GM18858 (cell line): ENCODE data around the gene SF3B4.
"Not testable (repeated sequence)": the region's sequence is repeated elsewhere in the genome, so short reads cannot be mapped to it uniquely, and the experiment has no call there.

Source experiments
- ATAC-seq: cut with Tn5 transposase; IDR thresholded peaks from one replicate; pipeline ENCODE4 v1.9.1; 2021; ENCODE audit not compliant: unreplicated experiment

The SF3B4 gene, protein sequence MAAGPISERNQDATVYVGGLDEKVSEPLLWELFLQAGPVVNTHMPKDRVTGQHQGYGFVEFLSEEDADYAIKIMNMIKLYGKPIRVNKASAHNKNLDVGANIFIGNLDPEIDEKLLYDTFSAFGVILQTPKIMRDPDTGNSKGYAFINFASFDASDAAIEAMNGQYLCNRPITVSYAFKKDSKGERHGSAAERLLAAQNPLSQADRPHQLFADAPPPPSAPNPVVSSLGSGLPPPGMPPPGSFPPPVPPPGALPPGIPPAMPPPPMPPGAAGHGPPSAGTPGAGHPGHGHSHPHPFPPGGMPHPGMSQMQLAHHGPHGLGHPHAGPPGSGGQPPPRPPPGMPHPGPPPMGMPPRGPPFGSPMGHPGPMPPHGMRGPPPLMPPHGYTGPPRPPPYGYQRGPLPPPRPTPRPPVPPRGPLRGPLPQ

DNA sequence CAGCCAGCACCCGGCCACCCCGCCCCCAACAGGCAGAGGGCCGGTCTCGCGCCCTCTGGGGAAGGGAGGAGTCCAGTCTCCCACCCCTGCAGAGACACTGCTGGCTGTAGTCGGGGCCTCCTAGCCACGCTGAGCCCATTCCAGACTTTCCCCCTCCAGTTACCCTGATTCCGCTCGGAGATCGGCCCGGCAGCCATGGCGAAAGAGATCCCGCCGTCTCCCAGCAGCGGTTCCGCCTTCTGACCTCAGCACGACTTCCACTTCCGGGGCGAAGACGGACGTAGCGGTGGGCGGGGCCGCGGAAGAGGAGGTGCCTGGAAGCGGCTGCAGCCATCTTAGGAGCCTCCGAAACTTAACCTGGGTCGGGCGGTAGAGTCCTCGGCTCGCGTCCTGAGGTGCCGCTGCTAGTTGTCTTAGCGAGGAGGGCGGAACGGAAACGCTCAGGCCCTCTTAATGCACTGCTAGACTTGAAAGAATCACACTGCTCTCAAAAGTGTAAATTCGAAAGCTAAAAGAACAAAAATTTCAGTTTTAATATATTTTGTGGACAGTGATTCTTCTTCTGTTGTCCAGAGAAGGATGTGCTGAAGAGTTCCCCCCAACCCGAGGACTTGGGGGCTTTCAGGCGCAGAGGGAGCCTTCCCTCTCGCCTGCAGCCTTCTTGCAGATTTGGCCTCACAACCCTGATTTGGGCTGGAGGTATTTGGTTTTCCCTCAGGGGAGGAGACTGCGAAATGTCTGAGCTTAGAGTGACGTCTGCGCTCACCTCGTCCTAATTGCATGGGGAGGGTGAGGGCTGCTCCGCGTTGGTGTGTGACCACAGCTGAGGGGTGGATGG is at the start of gene SF3B4:
Gene SF3B4 (minus strand): TSS at position 241 of the 838 bp plus-strand sequence. CDS start 44 bp downstream, at position 197.
- peak; percentile 73 for ATAC-seq

DNA sequence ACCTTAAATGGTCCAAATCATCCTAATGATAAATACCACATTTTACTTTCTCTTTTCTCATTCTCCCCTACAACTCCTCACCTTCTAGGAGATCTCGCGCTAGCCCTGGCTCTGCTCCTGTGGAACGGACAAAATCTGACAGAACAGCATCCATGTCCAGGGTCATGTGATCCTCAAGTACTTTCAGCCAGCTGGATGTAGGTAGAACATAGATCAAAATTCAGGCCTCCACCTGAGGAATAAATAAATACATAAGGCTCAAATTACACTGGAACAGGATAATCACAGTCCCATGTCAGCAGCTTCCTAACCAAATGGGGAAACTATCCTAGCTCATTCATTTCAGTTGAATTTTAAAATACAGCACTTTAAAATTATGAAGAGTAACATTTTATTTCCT is 49.7 kb upstream of the SF3B4 start:
- ATAC-seq: no peak

DNA sequence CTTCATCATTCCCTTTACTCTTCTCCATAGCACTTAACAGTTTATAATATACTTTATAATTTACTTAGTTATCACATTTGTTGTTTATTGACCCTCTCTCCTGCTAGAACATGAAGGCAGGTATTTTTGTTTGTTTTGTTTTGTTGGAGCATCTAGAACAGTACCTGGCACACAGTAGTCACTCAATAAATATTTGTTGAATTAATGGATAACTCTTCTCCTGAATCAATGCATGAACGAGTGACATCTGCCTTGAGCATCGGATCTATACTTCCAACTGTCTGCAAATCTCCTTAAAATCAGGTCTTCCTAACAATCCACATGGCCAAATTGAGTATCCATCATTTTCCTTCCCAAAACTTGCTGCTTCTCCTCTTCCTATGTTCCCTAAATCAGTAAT is 44.9 kb upstream of the SF3B4 start:
- no peak for ATAC-seq

DNA sequence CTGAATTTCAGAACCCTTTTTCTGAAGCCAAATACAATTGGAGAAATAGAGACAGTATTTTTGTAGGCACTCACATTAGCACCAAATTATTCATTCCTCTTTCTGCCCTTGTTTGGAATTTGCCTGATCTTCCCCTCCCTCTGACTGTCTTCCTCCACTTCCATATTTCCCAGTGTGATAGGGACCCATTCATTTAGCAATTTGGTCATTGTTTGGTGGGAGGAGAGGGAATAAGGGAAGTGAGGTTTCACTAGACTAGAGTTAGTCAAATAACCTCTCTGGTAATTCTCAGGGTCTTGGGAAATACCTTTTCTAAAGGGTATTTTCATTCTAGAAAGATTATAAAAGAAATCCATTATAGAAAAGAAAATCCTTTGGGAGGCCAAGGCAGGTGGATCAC is 40.0 kb upstream of the SF3B4 start:
- no peak for ATAC-seq

DNA sequence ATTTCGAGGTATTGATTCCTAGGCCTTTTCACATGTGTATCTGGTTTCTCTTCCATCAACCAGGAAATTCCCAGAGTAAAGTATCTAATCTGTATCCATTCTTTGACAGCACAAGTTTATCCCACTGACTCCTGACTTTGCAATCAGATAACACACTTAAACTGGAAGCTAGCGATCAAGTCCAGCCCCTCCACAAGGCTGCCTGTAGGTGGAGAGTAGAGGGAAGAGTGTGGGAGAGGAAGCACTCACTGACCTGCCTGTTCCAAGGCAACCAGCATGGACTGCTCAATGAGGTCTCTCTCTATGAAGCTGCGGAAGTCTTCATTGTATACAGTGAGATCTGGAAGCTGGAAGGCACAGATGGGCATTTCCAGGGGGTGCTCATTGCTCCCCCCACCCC is 39.4 kb upstream of the SF3B4 start:
- ATAC-seq: no peak

DNA sequence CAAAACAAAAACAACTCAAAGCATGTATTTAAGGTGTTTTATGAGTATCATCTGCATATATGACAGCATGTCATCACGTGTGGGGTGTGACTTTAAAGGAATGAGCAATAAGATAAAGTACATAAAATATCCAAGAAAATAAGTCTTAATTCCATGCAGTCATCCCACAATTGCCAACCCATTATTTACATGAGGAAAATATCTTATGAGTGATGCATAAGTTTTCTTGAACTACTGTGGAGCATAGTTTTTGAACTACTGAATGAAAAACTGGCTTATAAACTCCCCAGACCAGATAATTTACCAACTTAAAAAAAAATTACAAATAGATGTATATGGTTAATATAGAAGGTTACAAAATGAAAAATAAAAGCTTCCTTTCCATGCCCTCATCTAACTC is 38.8 kb upstream of the SF3B4 start:
- ATAC-seq: no peak

DNA sequence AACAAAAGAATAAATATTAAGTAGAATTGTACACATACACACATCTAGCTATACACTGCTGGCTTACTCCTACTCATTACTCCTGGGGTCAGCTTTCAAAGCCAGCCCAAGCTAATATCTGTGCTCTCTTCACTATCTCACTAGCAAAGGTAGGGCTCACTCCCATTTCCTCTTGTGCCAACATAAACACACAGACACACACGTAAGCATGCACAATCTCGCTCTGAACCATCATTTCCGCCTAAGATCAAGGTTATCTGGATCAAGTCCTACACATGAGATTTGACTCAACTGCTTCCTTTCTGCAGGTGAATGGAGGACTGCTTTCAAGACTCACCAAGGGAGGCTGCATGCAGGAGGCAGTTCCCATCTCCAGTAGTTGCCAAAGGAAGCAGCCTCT is 37.8 kb upstream of the SF3B4 start:
- no peak for ATAC-seq

DNA sequence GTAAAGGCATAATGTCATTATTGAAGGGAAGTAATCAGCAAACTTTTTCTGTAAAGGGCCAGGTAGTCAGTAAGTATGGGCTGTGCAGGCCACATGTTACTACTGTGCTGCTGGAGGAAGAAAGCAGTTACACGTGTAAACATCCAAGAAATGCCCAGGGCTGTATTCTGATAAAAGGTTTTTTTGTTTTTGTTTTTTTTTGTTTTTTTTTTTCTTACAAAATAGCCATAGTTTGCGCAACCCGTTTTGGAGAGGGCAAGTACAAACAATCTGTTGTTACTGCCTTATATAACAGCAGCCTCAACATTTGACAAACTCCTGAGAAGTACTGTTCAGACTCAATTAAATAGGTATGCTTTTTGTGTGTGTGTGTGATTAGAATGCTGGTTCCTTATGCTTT is 35.8 kb upstream of the SF3B4 start:
- ATAC-seq: no peak

DNA sequence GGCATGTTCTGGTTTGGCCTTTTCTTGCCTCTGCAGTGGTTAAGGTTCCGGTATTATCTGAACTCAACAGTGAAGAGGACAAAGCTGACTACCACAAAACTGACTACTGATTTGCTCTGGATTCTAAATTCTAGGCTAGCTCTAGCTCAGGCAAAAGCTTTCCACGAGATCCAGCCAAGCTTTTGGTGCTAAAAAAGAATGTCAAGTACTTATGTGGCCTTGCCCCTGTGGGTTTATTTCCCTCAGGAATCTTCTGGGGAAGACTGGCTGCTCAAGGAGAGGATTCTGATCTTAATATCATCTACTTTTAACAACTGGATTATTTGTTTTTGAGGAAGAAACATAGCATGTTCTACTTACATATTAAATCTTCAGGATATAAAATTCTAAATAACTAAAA is 35.1 kb upstream of the SF3B4 start:
- no peak for ATAC-seq

DNA sequence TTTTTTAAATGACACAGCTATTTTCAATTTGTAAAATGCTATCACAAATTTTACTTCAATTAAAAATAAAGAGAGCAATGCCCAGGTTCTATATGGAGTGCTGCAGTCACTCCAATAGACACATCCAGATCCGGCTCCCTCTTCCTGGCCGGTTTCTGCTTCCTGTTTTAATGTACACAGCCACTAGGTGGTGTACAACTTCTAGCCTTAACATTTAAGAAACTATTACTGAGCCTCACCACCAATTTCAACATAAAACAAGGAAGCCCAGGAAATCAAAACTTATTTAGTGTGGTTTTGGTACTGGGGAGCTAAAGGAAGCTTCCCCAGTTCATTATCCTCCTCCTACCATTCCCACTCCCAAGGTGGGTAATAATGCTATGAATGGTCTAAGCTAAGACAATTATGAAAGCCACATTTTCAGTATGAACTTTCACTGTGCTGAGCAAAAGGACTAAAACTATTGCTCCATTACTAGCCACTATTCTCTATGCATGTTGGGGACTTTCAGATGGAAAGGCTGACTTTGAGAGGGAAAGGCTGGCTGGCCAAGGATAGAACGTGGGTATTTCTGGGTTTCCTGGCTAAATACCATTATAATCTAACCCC is 34.5 kb upstream of the SF3B4 start:
- ATAC-seq: no peak

DNA sequence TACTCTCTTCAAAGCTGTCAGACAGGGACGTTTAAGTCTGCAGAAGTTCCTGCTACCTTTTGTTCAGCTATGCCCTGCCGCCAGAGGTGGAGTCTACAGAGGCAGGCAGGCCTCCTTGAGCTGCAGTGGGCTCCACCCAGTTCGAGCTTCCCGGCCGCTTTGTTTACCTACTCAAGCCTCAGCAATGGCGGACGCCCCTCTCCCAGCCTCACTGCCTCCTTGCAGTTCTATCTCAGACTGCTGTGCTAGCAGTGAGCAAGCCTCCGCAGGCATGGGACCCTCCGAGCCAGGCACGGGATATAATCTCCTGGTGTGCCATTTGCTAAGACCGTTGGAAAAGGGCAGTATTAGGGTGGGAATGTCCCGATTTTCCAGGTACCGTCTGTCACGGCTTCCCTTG is 29.9 kb upstream of the SF3B4 start:
- ATAC-seq: not testable (repeated sequence)

DNA sequence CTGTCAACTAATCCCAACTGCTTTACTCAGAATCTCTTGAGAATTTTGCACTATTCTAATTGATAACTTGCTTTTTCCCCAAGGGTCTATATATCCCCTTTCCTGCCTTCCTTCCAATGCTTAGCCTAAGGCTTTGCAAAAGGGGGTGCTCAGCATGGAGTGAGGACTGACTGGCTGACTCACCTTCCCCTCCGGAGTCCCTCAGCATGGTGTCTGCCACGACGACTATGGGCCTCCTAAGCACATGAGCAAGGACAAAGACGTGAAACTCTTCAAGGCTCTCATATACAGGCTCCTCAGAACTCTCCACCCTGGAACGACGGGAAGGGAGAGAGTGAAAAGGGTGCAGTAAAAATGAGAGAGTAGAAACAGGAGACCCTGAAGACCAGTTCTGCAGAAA is 22.3 kb upstream of the SF3B4 start:
- no peak for ATAC-seq

DNA sequence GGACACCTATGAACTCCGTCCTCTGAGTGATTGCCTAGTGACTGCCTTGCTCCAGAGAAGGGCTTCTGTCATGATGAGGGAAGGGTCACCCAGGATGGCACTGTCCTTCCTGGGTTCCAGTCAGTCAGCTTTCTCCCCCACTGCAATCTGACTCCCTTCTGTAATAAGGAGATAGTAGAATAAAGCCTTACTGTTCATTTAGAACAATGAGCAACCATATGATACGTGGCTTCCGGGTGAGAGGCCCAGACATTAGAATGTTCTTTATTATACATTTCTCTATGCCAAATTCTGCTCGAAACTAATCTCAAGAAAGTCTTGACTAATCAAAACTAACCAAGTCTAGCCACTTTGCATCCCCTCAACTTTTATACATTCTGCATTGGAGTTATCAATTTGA is 17.6 kb upstream of the SF3B4 start:
- no peak for ATAC-seq

DNA sequence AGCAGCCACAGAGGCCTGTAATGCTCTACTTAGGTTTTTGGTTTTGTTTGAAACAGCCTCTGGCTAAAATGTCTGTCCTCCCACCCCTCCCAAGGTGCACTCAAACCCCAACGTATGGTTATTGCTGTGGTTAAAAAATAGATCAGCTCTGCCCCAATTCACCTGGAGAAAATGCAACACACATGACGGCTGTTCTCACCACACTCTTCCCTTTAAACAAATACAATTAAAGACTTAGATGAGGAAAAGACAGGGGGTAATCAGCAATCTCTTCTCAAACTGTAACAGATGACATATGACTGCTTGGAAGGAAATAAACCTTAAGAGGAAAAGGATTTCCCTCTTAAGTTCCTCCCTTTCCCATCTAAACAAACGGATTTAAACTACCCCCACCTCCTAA is 15.3 kb upstream of the SF3B4 start:
- ATAC-seq: no peak

DNA sequence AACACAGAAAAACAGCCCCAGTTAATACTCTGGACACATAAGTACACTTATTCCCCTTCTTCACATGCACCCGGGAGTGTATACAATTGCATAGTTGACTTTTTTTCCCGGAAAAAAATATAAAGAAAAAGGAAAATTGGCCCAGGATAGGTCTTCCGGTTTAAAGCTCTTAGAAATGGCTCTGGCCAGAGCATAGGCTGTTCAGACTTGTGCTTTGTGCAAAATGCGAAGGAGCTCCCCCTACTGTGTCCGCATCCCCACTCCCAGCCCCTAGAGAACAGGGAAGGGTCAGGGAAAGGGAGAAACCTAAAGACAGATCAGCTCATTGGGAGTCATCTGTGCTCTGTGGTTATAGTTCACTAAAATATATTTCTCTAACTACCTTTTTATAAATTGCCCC is 14.6 kb upstream of the SF3B4 start:
- ATAC-seq: no peak

DNA sequence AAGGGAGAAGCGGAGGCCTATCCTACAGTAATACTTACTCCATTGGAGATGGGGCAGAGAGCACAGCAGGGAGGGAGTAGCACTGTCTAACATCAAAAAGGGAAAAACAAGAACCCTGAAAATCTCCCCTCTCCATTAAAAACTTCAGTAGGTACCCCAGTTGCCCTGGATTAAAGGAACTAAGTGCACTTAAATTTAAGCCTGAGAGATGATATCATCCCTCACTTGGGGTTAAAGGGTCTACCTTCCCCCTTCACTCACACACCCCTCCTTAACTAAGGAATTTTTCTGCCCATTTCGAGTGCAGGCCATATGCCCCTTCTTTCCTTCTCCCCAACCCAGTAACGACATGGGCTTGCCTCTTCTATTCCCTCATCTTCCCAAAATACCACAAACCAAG is 12.8 kb upstream of the SF3B4 start:
- no peak for ATAC-seq

DNA sequence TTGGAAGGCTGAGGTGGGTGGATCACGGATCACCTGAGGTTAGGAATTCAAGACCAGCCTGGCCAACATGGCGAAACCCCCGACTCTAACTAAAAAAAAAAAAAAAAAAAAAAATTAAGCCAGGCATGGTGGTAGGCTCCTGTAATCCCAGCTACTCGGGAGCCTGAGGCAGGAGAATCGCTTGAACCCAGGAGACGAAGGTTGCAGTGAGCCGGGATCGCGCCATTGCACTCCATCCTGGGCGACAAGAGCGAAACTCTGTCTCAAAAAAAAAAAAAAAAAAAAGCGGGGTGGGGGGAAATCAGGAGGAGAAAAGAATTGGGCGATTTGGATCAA is 11.0 kb upstream of the SF3B4 start:
- not testable (repeated sequence) for ATAC-seq

DNA sequence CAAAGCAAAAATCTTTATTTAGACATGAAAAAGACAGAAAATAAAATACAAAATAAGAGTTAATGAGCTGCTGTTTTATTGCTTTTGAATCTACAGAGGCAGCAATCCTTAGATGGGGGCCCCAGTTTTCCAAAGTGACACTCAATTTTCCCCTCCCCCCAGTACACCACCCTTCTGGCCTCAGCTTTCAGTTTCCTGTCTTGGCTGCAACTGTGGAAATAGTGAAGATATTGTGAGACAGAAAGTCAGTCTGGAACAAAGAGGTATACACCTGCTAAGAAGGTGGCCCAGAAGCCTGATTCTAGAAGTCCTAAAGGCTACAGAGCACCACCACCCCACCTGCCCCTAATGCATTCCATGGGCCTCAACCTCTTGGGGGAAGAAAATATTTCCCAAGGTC is 10.2 kb upstream of the SF3B4 start:
- no peak for ATAC-seq

DNA sequence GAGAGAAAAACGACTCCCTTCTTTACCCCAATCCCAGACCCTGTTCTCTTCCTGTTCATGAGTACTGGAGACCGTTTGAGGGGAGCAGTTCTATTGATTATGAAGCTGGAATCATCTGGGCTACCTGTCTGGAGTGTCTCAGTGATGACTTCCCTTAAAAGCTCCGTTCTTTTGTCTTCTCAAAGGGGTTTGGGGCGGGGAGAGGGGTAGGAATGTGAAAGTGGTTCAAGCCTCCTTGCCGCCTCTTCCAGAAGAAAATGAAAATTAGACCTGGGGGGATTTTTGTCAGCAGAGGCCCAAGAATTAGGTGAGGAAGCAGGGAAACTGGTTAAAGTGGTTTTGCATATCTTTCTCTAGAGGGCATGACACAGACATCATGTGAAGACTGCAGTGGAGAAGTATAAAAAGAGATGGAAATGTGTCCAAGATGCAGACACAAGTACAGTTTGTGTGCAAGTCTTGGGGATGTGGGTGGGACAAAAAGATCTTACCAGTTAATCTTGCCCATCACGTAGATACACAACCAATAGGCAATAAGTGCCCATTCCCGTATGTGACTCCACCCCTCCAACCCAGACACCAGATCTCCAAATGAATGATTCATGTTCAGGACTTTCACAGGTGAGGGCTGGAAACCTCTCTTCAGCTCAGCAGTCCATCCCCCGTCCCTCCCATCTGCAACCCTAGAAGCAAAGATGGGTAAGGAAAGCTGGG is 9.5 kb upstream of the SF3B4 start:
- ATAC-seq: no peak

DNA sequence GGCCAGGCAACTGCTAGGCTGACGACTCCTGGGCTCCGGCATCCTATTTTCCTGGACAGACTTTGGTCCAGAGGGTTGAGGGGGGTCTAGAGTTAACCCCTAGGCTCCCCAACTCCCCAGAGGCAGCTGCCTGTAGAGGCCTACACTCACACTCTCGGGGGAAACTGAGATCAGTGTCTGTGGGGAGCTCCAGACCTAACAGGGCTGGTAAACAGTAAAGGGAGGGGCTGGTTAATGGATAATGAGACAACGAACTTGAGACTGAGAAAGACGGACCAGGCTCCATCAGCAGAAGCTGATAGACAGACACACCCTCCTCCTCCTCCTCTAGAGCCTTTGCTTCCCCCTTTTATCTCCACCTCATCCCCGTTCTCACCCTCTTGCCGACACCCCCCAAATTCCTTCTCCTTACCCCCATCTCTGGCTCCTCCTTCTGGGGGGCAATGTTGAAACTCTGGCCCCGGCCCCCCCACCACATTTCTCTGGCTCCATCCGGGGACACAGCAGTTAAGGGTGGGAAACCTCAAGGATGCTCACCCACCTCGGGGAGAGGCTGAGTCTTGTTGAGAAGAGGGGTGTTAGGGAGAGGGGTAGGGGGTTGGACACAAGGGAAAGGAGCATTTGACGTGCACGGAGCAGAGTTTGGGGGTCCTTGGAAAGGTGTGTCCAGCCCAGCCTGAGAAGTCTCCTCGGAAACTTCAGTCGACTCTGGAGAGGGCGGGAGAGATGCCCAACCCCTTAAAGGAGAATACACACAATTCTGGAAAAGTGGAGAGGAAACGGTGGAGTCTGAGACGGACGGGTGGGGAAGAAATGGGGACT is 8.8 kb upstream of the SF3B4 start, which contains the start of gene MTMR11:
Gene MTMR11 (minus strand): TSS at position 710 of the 822 bp plus-strand sequence. CDS start 232 bp downstream, at position 478.
- no peak for ATAC-seq
